T-helper 1 cell treated with Interleukin-12 subunit alpha and Interleukin-12 subunit beta and Interleukin-4 antibody, amounts not matched to agents 30 ng/mL and 1 ng/mL, for 36 hours (primary cell): ENCODE data around the gene VAPB. TPM values are rescaled to one million over a fixed set of nuclear protein-coding genes. Genes with fewer than 3 reads are reported as not detected.

Experiments used
- intact Hi-C: fragments of 100-400 bp; cut with micrococcal nuclease; formaldehyde crosslinking; loops from one replicate; pipeline ENCODE4 v1.15.1; 2024
- total RNA-seq: library from RNA; stranded (reverse); gene quantifications from 2 replicates; pipeline ENCODE4 v1.2.3, GENCODE V29; 2022

The VAPB gene
- total RNA-seq, 1 donor from 2014 or later, result 32.4 TPM

GRCh38 chr20:58458342-58459057 lies 69.5 kb downstream of the VAPB start:
- intact Hi-C loops, result no loop called here

GRCh38 chr20:58459058-58459750 lies 70.2 kb downstream of the VAPB start:
- intact Hi-C loops, result no loop called here

GRCh38 chr20:58461104-58461503 lies 72.1 kb downstream of the VAPB start:
- intact Hi-C loops, result no loop called here

- intact Hi-C loops, result no loop called here
These were observed 72.9 kb downstream of the VAPB start for GRCh38 chr20:58461899-58462298.

GRCh38 chr20:58463256-58463655 lies 74.2 kb downstream of the VAPB start:
- intact Hi-C loops, result no loop called here

- intact Hi-C loops, result no loop called here
These were observed 75.8 kb downstream of the VAPB start for GRCh38 chr20:58464838-58465237.

GRCh38 chr20:58466095-58466708 lies 77.2 kb downstream of the VAPB start:
- intact Hi-C loops, result no loop called here

GRCh38 chr20:58466729-58467571 lies 77.9 kb downstream of the VAPB start:
- intact Hi-C loops, result no loop called here

GRCh38 chr20:58467572-58468527 lies 78.8 kb downstream of the VAPB start:
- intact Hi-C loops, result no loop called here

- intact Hi-C loops, result no loop called here
These were observed 80.6 kb downstream of the VAPB start for GRCh38 chr20:58469616-58470015.

- intact Hi-C loops, result no loop called here
These were observed 81.5 kb downstream of the VAPB start for GRCh38 chr20:58470336-58471192.

GRCh38 chr20:58471193-58472164 lies 82.5 kb downstream of the VAPB start:
- intact Hi-C loops, result no loop called here

- intact Hi-C loops, result no loop called here
These were observed 83.4 kb downstream of the VAPB start for GRCh38 chr20:58472273-58473018.

- intact Hi-C loops, result no loop called here
These were observed 84.7 kb downstream of the VAPB start for GRCh38 chr20:58473453-58474425.

GRCh38 chr20:58475466-58475865 lies 86.4 kb downstream of the VAPB start:
- intact Hi-C loops, result no loop called here

GRCh38 chr20:58478141-58478805 lies 89.2 kb downstream of the VAPB start:
- intact Hi-C loops, result no loop called here
